H1 (cell line): ENCODE measurements around the gene CNPY4. TPM values are rescaled to one million over a fixed set of nuclear protein-coding genes. Genes with fewer than 3 reads are reported as not detected.

Source experiments
- ASH2L ChIP-seq: fragments of 200-600, 300-600 bp; sonication (generic); IDR thresholded peaks from one replicate; pipeline ENCODE4 v1.7.1; 2017; ENCODE audit warnings: low read length
- BACH1 ChIP-seq: IDR thresholded peaks from 2 replicates; pipeline ENCODE4 v1.6.1; 2012; ENCODE audit warnings: low read length, improper control_type of control experiment
- GTF2F1 ChIP-seq: IDR thresholded peaks from 2 replicates; pipeline ENCODE4 v1.6.1; 2012; ENCODE audit warnings: low read depth, low read length, improper control_type of control experiment, borderline replicate concordance
- JUN ChIP-seq: IDR thresholded peaks from 2 replicates; pipeline ENCODE4 v1.6.1; 2011; ENCODE audit warnings: low read depth, mild to moderate bottlenecking, improper control_type of control experiment, low read length
- JUND ChIP-seq: IDR thresholded peaks from 2 replicates; pipeline ENCODE4 v1.6.1; 2011; ENCODE audit warnings: mild to moderate bottlenecking, improper control_type of control experiment, low read length
- MAFK ChIP-seq: IDR thresholded peaks from 2 replicates; pipeline ENCODE4 v1.6.1; 2012; ENCODE audit warnings: low read depth, mild to moderate bottlenecking, improper control_type of control experiment, low read length
- polyA plus RNA-seq, 7 experiments: library from polyadenylated mRNA; depleted of rRNA in 3 of 7; stranded (reverse) in 5 of 7; unstranded in 2 of 7; fragments of >200 nt in 5 of 7; fragments of 200-250 nt in 2 of 7; gene quantifications; 1 replicate in 5 of 7; 2 replicates in 1 of 7; 4 replicates in 1 of 7; pipeline versions ENCODE4 v1.2.1 to v1.2.3, GENCODE V29; 2011 to 2013; ENCODE audit warnings: missing spikeins in 2 of 7, mixed read lengths in 2 of 7
- total RNA-seq: library from RNA; stranded (reverse); fragmentation: NEBNext Ultra II Directional; extraction: Animal tissue kit (Norgen Biotek cat#: 25700); gene quantifications from 2 replicates; pipeline ENCODE4 v1.2.1, GENCODE V29; 2021

CNPY4 gene
- total and polyA plus RNA-seq, 2 of the 8 experiments (the other 6 are each of a cell fraction or from before 2014, with no cell fraction given): 10.2 to 15.3 TPM

- TF ChIP-seq MAFK: no peak
- TF ChIP-seq JUND: no peak
- TF ChIP-seq ASH2L: no peak
- TF ChIP-seq JUN: no peak
- TF ChIP-seq GTF2F1: no peak
- TF ChIP-seq BACH1: no peak
These were observed 12.8 kb upstream of the CNPY4 start (continued) for GRCh38 chr7:100106633-100107032.
